SKM-1 (cell line): Measurements from ENCODE around the gene STON2.
A peak's percentile ranks its signal among the peaks of the same experiment; 100 is the strongest.
"Not testable (repeated sequence)": the region's sequence is repeated elsewhere in the genome, so short reads cannot be mapped to it uniquely, and the experiment has no call there.

ENCODE experiments used
- DNase-seq: peaks from one replicate; lab custom pipeline; 2025; ENCODE audit not compliant: unreplicated experiment; lab: John Stamatoyannopoulos, UW

STON2 gene

GRCh38 chr14:81272317-81272716 is 127.8 kb downstream of the STON2 start:
- no peak for DNase-seq

- no peak for DNase-seq
These were observed 130.1 kb downstream of the STON2 start for GRCh38 chr14:81269979-81270375.

- peak; percentile 40 for DNase-seq
These were observed 130.8 kb downstream of the STON2 start for GRCh38 chr14:81269100-81269978.

GRCh38 chr14:81268016-81268416 is 132.1 kb downstream of the STON2 start:
- no peak for DNase-seq

- no peak for DNase-seq
These were observed 134.4 kb downstream of the STON2 start for GRCh38 chr14:81265636-81266169.

- DNase-seq = no peak
These were observed 135.5 kb downstream of the STON2 start for GRCh38 chr14:81264671-81265070.

- DNase-seq = no peak
These were observed 136.2 kb downstream of the STON2 start for GRCh38 chr14:81263777-81264410.

- DNase-seq = no peak
These were observed 138.9 kb downstream of the STON2 start for GRCh38 chr14:81261176-81261575.

- DNase-seq = no peak
These were observed 139.4 kb downstream of the STON2 start for GRCh38 chr14:81260732-81261131.

GRCh38 chr14:81256289-81256960 is 143.7 kb downstream of the STON2 start:
- DNase-seq = no peak

- no peak for DNase-seq
These were observed 147.8 kb downstream of the STON2 start for GRCh38 chr14:81252278-81252677.

GRCh38 chr14:81247271-81247766 is 152.8 kb downstream of the STON2 start:
- no peak for DNase-seq

GRCh38 chr14:81246461-81247270 is 153.5 kb downstream of the STON2 start:
- no peak for DNase-seq

GRCh38 chr14:81245771-81246170 is 154.4 kb downstream of the STON2 start:
- DNase-seq = no peak

- not testable (repeated sequence) for DNase-seq
These were observed 155.7 kb downstream of the STON2 start for GRCh38 chr14:81244431-81244830.

- no peak for DNase-seq
These were observed 156.6 kb downstream of the STON2 start for GRCh38 chr14:81243499-81243898.

- DNase-seq = not testable (repeated sequence)
These were observed 163.3 kb downstream of the STON2 start for GRCh38 chr14:81236849-81237248.

GRCh38 chr14:81236138-81236537 is 164.0 kb downstream of the STON2 start:
- DNase-seq = no peak

- DNase-seq = no peak
These were observed 165.0 kb downstream of the STON2 start for GRCh38 chr14:81235096-81235495.

- DNase-seq = no peak
These were observed 165.8 kb downstream of the STON2 start for GRCh38 chr14:81234278-81234677.

- DNase-seq = no peak
These were observed 166.5 kb downstream of the STON2 start for GRCh38 chr14:81233615-81234014.
